ENCODE data around the gene MOCS1. TPM values are rescaled to one million over a fixed set of nuclear protein-coding genes. Genes with fewer than 3 reads are reported as not detected.

Gene MOCS1
- 3.9 and 8.4 TPM in 2 replicates for total RNA-seq (ENCODE audit: low replicate concordance)

DNA sequence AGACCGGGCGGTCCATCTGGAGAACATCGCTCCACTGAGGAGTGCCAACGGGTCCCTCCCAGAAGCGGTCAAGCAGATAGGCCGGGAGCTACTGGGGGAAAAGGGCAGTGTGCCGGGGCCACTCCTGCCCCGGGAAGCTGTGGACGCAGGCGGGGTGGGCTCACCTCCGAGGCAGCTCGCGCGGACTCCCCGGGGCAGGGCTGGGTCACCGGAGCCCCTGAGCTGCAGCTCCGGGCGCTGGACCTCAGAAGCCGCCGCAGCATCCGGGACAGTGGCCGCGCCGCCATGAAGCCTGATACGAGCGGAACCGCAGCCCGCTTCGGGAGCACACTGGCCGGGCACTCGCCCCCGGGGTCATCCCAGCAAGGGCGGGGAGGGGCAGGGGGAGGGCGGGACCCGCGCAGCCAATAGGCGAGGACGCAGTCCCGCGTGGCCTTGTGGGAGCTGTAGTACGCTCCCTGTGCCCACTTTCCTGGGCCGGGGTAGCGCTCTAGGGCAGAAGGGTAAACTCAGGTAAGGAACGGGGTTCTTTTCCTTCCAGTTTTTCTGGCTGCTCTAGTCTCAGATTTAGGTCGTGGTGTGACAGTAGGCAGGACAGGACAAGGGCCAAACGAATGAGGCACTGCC, at the start of gene MOCS1:
Gene MOCS1 (minus strand): TSS at position 332 of the 627 bp plus-strand sequence. CDS start 45 bp downstream, at position 287.
- peak within 1 kb of the TSS; percentile 80 for H3K4me3 ChIP-seq (ENCODE audit: low read depth, low read length)
- TF ChIP-seq, protein P1, sequence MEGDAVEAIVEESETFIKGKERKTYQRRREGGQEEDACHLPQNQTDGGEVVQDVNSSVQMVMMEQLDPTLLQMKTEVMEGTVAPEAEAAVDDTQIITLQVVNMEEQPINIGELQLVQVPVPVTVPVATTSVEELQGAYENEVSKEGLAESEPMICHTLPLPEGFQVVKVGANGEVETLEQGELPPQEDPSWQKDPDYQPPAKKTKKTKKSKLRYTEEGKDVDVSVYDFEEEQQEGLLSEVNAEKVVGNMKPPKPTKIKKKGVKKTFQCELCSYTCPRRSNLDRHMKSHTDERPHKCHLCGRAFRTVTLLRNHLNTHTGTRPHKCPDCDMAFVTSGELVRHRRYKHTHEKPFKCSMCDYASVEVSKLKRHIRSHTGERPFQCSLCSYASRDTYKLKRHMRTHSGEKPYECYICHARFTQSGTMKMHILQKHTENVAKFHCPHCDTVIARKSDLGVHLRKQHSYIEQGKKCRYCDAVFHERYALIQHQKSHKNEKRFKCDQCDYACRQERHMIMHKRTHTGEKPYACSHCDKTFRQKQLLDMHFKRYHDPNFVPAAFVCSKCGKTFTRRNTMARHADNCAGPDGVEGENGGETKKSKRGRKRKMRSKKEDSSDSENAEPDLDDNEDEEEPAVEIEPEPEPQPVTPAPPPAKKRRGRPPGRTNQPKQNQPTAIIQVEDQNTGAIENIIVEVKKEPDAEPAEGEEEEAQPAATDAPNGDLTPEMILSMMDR (IDR thresholded peaks at IDR 0.05; ENCODE audit: insufficient read depth, low read length) = no peak
- peak; percentile 60 for DNase-seq (ENCODE audit: low read depth)

DNA sequence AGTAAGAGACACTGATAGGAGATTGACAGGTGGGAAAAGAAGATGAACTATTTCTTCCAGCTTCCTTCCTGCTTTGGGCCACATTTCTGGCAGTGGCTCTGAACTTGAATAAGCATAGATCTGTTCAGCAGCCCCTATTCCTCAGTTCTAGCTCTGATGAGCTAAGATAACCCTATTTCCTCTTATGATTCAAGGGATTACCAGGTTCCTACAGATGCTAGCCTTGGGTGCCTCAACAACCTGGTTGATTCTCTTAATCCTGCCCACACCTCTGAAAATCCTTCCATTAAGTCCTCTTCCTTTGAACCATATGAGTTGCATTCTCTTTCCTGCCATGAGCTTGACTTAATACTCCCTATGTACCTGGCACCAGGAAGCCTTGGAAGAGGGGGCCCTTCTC, 49.8 kb upstream of the MOCS1 start:
- TF ChIP-seq, protein P1 (IDR thresholded peaks at IDR 0.05; ENCODE audit: insufficient read depth, low read length) = no peak
- no peak for DNase-seq (ENCODE audit: low read depth)
- H3K4me3 ChIP-seq (ENCODE audit: low read depth, low read length) = no peak overlapping the region

DNA sequence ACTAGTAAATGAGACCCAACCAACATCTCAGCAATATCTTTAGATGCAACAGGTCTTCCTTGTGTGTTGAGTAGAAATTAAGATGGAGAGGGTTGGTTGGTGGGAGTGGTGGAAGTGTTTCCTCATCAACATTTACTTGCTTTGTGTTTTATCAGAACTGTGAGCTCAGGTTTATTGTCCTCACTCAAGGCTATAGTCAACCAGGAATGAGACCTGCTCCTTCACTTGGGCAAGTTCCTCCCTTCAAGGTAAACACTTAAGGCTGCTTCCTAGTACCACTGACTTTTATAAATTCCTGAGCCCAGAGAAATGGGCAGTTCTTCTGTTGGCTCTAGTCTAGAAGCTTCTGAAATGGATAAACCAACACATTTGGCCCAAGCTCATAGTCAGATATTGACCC, 48.9 kb upstream of the MOCS1 start:
- TF ChIP-seq, protein P1 (IDR thresholded peaks at IDR 0.05; ENCODE audit: insufficient read depth, low read length) = no peak
- DNase-seq (ENCODE audit: low read depth) = no peak

DNA sequence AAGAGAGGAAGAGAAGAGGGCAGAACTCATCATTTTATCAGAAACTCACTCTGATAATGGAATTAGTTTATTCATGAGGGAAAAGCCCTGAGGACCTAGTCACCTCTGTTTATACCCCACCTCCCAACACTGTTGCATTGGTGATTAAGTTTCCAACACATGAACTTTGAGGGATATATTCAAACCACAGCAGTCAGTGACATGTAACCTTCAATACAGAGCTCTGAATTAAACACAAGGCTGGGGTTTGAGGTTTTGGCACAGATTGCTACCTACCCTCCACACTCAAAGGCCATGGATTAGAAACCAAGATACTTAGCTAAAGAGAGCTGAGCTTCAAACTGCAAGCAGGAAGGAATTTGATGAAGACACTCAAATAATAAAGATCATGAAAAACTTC, 48.5 kb upstream of the MOCS1 start:
- no peak for DNase-seq (ENCODE audit: low read depth)
- TF ChIP-seq, protein P1 (IDR thresholded peaks at IDR 0.05; ENCODE audit: insufficient read depth, low read length) = no peak
- no peak overlapping the region for H3K4me3 ChIP-seq (ENCODE audit: low read depth, low read length)

More for the DNA sequence above, 48.9 kb upstream of the MOCS1 start:
- no peak overlapping the region for H3K4me3 ChIP-seq (ENCODE audit: low read depth, low read length)

DNA sequence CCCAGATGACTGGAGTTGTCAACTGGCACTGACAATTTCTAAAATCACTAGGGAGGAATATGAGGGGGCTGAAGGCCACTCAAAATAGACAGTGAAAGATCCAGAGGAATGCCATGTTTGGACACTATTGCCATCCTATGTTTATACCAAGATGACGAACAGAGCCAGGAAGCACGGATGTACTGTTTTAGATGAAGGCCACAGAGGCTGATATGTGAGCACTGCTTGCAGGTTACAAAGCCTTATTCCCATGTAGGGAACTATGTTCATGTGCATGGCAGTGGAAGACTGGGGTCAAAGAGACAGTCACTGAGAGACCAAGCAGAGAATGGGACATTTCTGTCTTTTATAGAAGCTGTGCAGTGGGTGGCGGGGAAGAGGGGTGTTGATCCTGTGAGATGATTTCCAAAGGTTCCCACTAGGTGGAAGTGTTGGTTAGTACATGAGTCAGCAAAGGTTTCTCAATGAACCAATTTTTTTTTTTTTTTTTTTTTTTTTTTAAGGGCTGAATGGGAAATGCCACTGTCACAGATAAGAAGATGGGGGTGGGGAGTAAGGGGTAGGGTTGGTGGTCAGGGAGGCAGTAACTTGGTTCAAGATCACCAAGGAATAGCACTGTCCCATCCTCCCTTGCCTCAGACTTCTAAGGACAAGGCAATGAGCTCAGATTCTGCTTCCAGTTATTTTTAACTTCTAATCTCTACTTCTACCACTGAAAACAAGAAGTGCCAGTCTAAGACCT, 46.7 kb upstream of the MOCS1 start:
- peak; percentile 70 for DNase-seq (ENCODE audit: low read depth)
- TF ChIP-seq, protein P1 (IDR thresholded peaks at IDR 0.05; ENCODE audit: insufficient read depth, low read length) = peak; percentile 58

DNA sequence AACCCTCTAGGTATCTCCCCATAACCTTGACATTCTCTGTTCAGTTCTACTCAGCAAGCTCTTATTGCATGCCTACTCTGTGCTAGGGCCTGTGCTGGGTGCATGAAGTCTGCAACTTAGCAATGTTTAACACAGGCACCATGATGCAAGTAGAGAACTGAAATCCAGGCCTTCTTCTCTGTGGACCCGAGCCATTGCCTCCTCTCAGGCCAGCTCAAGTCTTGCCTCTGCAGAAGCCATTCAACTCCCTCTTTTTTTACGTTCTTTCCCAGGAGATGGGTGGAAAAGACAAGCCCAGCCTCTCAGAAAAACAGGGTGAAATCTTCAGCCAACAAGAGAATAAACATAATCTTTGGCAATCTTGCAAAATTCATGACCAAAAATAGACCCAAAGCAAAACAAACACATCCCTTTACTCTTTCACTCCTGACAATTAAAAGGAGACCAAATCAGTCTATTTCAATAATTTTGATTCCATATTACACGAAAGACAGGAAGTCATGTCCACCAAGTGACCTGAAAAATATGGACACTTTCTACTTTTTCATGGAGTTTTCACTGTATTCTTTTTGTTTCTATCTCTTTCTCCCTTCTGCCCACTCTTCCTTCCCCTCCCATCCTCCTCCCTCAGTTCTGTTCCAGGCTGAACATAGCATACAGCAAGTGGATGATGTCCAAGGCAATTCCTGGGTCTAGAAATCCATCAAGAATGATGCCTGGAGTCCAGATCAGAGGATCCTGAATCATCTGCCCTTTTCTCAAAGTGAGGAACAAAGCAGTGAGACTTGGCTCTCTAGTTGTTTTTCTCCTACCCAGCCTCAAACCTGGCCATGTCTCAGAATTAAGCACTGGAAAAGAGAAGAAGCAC, 45.4 kb upstream of the MOCS1 start:
- peak; percentile 18 for DNase-seq (ENCODE audit: low read depth)
- TF ChIP-seq, protein P1 (IDR thresholded peaks at IDR 0.05; ENCODE audit: insufficient read depth, low read length) = no peak
- no peak overlapping the region for H3K4me3 ChIP-seq (ENCODE audit: low read depth, low read length)

More for the DNA sequence above, 46.7 kb upstream of the MOCS1 start:
- no peak overlapping the region for H3K4me3 ChIP-seq (ENCODE audit: low read depth, low read length)

Data from fibroblast of the aortic adventitia (primary cell).